ENCODE measurements around the gene PGPEP1.
A peak's percentile ranks its signal among the peaks of the same experiment; 100 is the strongest.
"Not testable (repeated sequence)": the region's sequence is repeated elsewhere in the genome, so short reads cannot be mapped to it uniquely, and the experiment has no call there.

The PGPEP1 gene

GRCh38 chr19:18313398-18313797 lies 27.0 kb upstream of the PGPEP1 start:
- FAIRE-seq = no peak
- DNase-seq (ENCODE audit: insufficient read length, low spot score) = no peak
- no peak for TF ChIP-seq POLR2A (IDR thresholded peaks at IDR 0.05; ENCODE audit: low read depth, low read length)

- FAIRE-seq (no peak), DNase-seq (ENCODE audit: insufficient read length, low spot score) (no peak)
- TF ChIP-seq POLR2A (IDR thresholded peaks at IDR 0.05; ENCODE audit: low read depth, low read length) = no peak
Observed at GRCh38 chr19:18317961-18318800, 22.2 kb upstream of the PGPEP1 start.

GRCh38 chr19:18319591-18320135 lies 20.7 kb upstream of the PGPEP1 start:
- no peak for TF ChIP-seq POLR2A (IDR thresholded peaks at IDR 0.05; ENCODE audit: low read depth, low read length)
- no peak for DNase-seq (ENCODE audit: insufficient read length, low spot score)
- no peak for FAIRE-seq

GRCh38 chr19:18320865-18321733 lies 19.3 kb upstream of the PGPEP1 start:
- FAIRE-seq (no peak), DNase-seq (ENCODE audit: insufficient read length, low spot score) (no peak)
- no peak for TF ChIP-seq POLR2A (IDR thresholded peaks at IDR 0.05; ENCODE audit: low read depth, low read length)

- DNase-seq (ENCODE audit: insufficient read length, low spot score) (no peak), FAIRE-seq (no peak)
- no peak for TF ChIP-seq POLR2A (IDR thresholded peaks at IDR 0.05; ENCODE audit: low read depth, low read length)
Observed at GRCh38 chr19:18321734-18322102, 18.7 kb upstream of the PGPEP1 start.

GRCh38 chr19:18322318-18322758 lies 18.1 kb upstream of the PGPEP1 start:
- TF ChIP-seq POLR2A (IDR thresholded peaks at IDR 0.05; ENCODE audit: low read depth, low read length) = no peak
- FAIRE-seq (no peak), DNase-seq (ENCODE audit: insufficient read length, low spot score) (no peak)

GRCh38 chr19:18322759-18323460 lies 17.5 kb upstream of the PGPEP1 start, which contains the start of gene LSM4:
Gene LSM4 (minus strand): TSS chr19:18323076. CDS start chr19:18323020, 56 bp downstream.
- FAIRE-seq (peak; percentile 23), DNase-seq (ENCODE audit: insufficient read length, low spot score) (peak; percentile 89)
- peak; percentile 63 for TF ChIP-seq POLR2A (IDR thresholded peaks at IDR 0.05; ENCODE audit: low read depth, low read length)

GRCh38 chr19:18324373-18324731 lies 16.0 kb upstream of the PGPEP1 start:
- not testable (repeated sequence) for FAIRE-seq

GRCh38 chr19:18326772-18327171 lies 13.6 kb upstream of the PGPEP1 start:
- FAIRE-seq = no peak

More at GRCh38 chr19:18324373-18324731, 16.0 kb upstream of the PGPEP1 start:
- not testable (repeated sequence) for DNase-seq (ENCODE audit: insufficient read length, low spot score)

GRCh38 chr19:18328340-18329034 lies 11.9 kb upstream of the PGPEP1 start:
- peak; percentile 24; the same call in 1 of the 2 replicates for TF ChIP-seq POLR2A (IDR thresholded peaks at IDR 0.05; ENCODE audit: low read depth, low read length)
- FAIRE-seq = peak; percentile 90
- peak; percentile 97 for DNase-seq (ENCODE audit: insufficient read length, low spot score)

More at GRCh38 chr19:18326772-18327171, 13.6 kb upstream of the PGPEP1 start:
- no peak for DNase-seq (ENCODE audit: insufficient read length, low spot score)
- no peak for TF ChIP-seq POLR2A (IDR thresholded peaks at IDR 0.05; ENCODE audit: low read depth, low read length)

GRCh38 chr19:18329035-18329376 lies 11.4 kb upstream of the PGPEP1 start:
- no peak for TF ChIP-seq POLR2A (IDR thresholded peaks at IDR 0.05; ENCODE audit: low read depth, low read length)
- no peak for FAIRE-seq
- no peak for DNase-seq (ENCODE audit: insufficient read length, low spot score)

- DNase-seq (ENCODE audit: insufficient read length, low spot score) (no peak), FAIRE-seq (no peak)
- TF ChIP-seq POLR2A (IDR thresholded peaks at IDR 0.05; ENCODE audit: low read depth, low read length) = no peak
Observed at GRCh38 chr19:18330868-18331267, 9.5 kb upstream of the PGPEP1 start.

- no peak for FAIRE-seq
- TF ChIP-seq POLR2A (IDR thresholded peaks at IDR 0.05; ENCODE audit: low read depth, low read length) = no peak
- DNase-seq (ENCODE audit: insufficient read length, low spot score) = no peak
Observed at GRCh38 chr19:18332917-18333530, 7.4 kb upstream of the PGPEP1 start.
